ENCODE results near the gene ITPR1. TPM values are rescaled to one million over a fixed set of nuclear protein-coding genes. Genes with fewer than 3 reads are reported as not detected.

Gene ITPR1
- polyA plus RNA-seq, 5 donors = 34.8 to 47.9 (median 40.8) TPM

- no peak for DNase-seq
These were observed 396.0 kb downstream of the ITPR1 start for GRCh38 chr3:4888913-4889846.

GRCh38 chr3:4889896-4890295 is 396.7 kb downstream of the ITPR1 start:
- DNase-seq = peak in 1 of 2 donors; percentile 32

GRCh38 chr3:4894891-4895530 is 401.9 kb downstream of the ITPR1 start:
- DNase-seq = no peak

- DNase-seq = no peak
These were observed 402.7 kb downstream of the ITPR1 start for GRCh38 chr3:4895838-4896237.

Other genes starting within 250 kb of the ITPR1 start
- 10 to 100 TPM; 33.9 to 44.3 (median 39.7) TPM for gene SETMAR, start 190.0 kb upstream of the ITPR1 start, polyA plus RNA-seq (ENCODE audit: insufficient read depth in 1 of 5, insufficient read length in 5 of 5, low replicate concordance in 1 of 5)
- gene SUMF1, start 26.1 kb upstream of the ITPR1 start, polyA plus RNA-seq (ENCODE audit: insufficient read depth in 1 of 5, insufficient read length in 5 of 5, low replicate concordance in 1 of 5) = 10 to 100 TPM; 27.4 to 40.9 (median 37.4) TPM